Left ventricle myocardium inferior (tissue), 1 donor: ENCODE data around the gene TFDP2. TPM values are rescaled to one million over a fixed set of nuclear protein-coding genes. Genes with fewer than 3 reads are reported as not detected.

Experiments
- DNase-seq: peaks from one replicate; pipeline ENCODE4 v3.0.0-alpha.2; 2020
- H3K27ac ChIP-seq: fragments of 200-600 bp; replicated peaks from 2 replicates; pipeline ENCODE4 v1.8.0; 2021
- H3K27me3 ChIP-seq: fragments of 200-600 bp; 2 replicates; pipeline ENCODE4 v1.8.0; 2021; ENCODE audit warnings: low read depth
- H3K36me3 ChIP-seq: fragments of 200-600 bp; 2 replicates; pipeline ENCODE4 v1.8.0; 2021
- H3K4me1 ChIP-seq: fragments of 200-600 bp; 2 replicates; pipeline ENCODE4 v1.8.0; 2021
- H3K4me3 ChIP-seq: fragments of 200-600 bp; 2 replicates; pipeline ENCODE4 v1.8.0; 2021; ENCODE audit warnings: mild to moderate bottlenecking, moderate library complexity
- H3K9me3 ChIP-seq: fragments of 200-600 bp; replicated peaks from 2 replicates; pipeline ENCODE4 v1.8.0; 2021
- CTCF ChIP-seq: fragments of 200-600 bp; IDR thresholded peaks from 2 replicates; pipeline ENCODE4 v1.8.0; 2021; ENCODE audit warnings: antibody characterized with exemption, mild to moderate bottlenecking, borderline replicate concordance
- intact Hi-C: fragments of 100-400 bp; cut with micrococcal nuclease; formaldehyde crosslinking; loops from one replicate; pipeline ENCODE4 v1.11.0; 2022
- total RNA-seq: library from RNA; stranded (reverse); fragmentation: NEBNext Ultra II Directional; extraction: Animal tissue kit (Norgen Biotek cat#: 25700); gene quantifications from one replicate; pipeline ENCODE4 v1.2.1, GENCODE V29; 2021
- donor health status: DM: no; HTN: yes; CAD: no; lungs with severe emphysema.

TFDP2 gene
- total RNA-seq, 1 donor from 2014 or later: 67.1 TPM

GRCh38 chr3:141955175-141955574 is 194.2 kb downstream of the TFDP2 start:
- TF ChIP-seq CTCF: no peak
- no peak overlapping the region for H3K4me3 ChIP-seq
- peaks cover 5% of the 10 kb centered on the region for H3K4me1 ChIP-seq
- H3K9me3 ChIP-seq: no peaks in the 10 kb centered on the region
- DNase-seq: no peak
- no peaks in the 10 kb centered on the region for H3K27me3 ChIP-seq
- peaks cover 36% of the 10 kb centered on the region for H3K36me3 ChIP-seq
- intact Hi-C loops: no loop called here
- no peak overlapping the region for H3K27ac ChIP-seq

- no peak for TF ChIP-seq CTCF
- H3K36me3 ChIP-seq: peaks cover 17% of the 10 kb centered on the region
- H3K27ac ChIP-seq: no peak overlapping the region
- no peaks in the 10 kb centered on the region for H3K27me3 ChIP-seq
- DNase-seq: no peak
- intact Hi-C loops: no loop called here
- H3K9me3 ChIP-seq: no peaks in the 10 kb centered on the region
- H3K4me3 ChIP-seq: no peak overlapping the region
- no peaks in the 10 kb centered on the region for H3K4me1 ChIP-seq
Observed at GRCh38 chr3:141952611-141953010, 196.7 kb downstream of the TFDP2 start.

DNA sequence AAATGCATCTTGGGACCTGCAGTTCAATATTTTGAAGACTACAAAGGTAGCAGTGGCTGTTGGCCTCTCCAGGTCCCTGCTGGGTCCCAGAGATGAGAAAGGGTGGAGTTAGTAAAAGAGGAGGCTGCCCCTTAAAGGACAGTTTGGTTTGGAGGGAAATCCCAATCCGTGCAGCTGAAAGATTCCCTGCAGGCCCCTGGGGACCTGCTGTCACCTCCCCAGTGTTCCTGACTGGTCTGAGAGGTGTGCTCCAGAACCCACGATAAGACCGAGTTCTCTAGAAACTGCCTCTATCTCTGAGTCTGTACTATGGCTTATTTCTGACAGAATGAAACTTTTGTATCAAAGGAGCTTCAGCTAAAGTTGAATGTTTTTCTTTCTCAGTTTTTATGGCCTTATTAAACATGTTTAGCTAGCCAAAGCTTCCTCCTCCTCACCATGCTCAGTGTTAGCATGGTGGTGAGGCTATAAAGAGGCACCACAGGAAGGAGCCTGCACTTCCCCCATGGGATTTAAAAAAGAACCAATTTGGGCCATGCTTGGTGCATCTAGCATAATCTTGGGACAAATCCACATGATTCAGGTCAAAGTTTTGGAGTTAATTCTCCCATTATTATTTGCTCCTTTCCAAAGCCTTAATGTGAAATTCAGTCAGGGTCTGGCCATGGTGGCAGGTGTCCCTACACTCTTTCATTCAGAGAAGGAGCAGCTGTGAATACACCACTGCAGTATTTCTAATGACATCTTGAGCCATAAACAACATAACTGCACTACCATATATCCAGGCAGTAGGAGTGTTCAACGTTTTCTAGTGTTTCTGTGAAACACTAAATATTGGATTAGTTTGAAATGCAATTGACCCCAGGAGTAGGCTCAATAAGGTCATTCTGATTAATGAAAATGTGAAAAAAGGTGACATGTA is 198.5 kb downstream of the TFDP2 start:
- H3K27ac ChIP-seq: no peak overlapping the region
- intact Hi-C loops: no loop called here
- no peak overlapping the region for H3K4me3 ChIP-seq
- H3K36me3 ChIP-seq: peaks cover 14% of the 10 kb centered on the region
- DNase-seq: no peak
- no peaks in the 10 kb centered on the region for H3K9me3 ChIP-seq
- H3K4me1 ChIP-seq: no peaks in the 10 kb centered on the region
- TF ChIP-seq CTCF: no peak
- no peaks in the 10 kb centered on the region for H3K27me3 ChIP-seq

DNA sequence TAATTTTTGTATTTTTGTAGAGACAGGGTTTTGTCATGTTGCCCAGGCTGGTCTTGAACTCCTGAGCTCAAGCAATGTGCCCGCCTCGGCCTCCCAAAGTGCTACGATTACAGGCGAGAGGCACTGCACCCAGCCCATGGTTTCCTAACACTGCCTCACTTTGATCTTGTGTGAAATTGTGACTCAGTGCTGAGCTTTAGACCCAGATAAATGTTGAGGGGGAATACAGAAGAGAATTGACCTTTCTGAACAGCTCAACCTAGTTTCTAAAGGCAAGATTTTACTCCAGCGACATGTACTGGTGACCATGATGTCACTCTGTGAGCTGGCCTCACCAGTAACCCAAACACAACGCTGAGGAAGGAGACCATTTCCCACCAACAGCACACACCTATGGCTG is 199.4 kb downstream of the TFDP2 start:
- no peak for TF ChIP-seq CTCF
- DNase-seq: no peak
- H3K36me3 ChIP-seq: peaks cover 14% of the 10 kb centered on the region
- no peak overlapping the region for H3K27ac ChIP-seq
- H3K9me3 ChIP-seq: no peaks in the 10 kb centered on the region
- intact Hi-C loops: no loop called here
- H3K27me3 ChIP-seq: no peaks in the 10 kb centered on the region
- no peaks in the 10 kb centered on the region for H3K4me1 ChIP-seq
- no peak overlapping the region for H3K4me3 ChIP-seq

- no peak for DNase-seq
- no peak for TF ChIP-seq CTCF
Observed at GRCh38 chr3:141949399-141949798, 199.9 kb downstream of the TFDP2 start.

More at GRCh38 chr3:141949399-141949798, 199.9 kb downstream of the TFDP2 start:
- no peak overlapping the region for H3K27ac ChIP-seq
- no peak overlapping the region for H3K4me3 ChIP-seq
- intact Hi-C loops: no loop called here
- H3K27me3 ChIP-seq: no peaks in the 10 kb centered on the region
- H3K36me3 ChIP-seq: peaks cover 14% of the 10 kb centered on the region
- H3K4me1 ChIP-seq: no peaks in the 10 kb centered on the region
- no peaks in the 10 kb centered on the region for H3K9me3 ChIP-seq
